Stimulated activated CD8-positive, alpha-beta memory T cell treated with anti-CD3 and anti-CD28 coated beads, Interleukin-12 subunit alpha, Interleukin-12 subunit beta, amount 100 ng/mL, for 24 hours (primary cell): Measurements from ENCODE around the gene DKK3.

Experiments used
- DNase-seq: peaks from one replicate; pipeline ENCODE4 v3.0.0-alpha.2; 2020; ENCODE audit errors: extremely low read depth

The DKK3 gene

GRCh38 chr11:12003815-12004214 is 4.6 kb downstream of the DKK3 start:
- no peak for DNase-seq

DNA sequence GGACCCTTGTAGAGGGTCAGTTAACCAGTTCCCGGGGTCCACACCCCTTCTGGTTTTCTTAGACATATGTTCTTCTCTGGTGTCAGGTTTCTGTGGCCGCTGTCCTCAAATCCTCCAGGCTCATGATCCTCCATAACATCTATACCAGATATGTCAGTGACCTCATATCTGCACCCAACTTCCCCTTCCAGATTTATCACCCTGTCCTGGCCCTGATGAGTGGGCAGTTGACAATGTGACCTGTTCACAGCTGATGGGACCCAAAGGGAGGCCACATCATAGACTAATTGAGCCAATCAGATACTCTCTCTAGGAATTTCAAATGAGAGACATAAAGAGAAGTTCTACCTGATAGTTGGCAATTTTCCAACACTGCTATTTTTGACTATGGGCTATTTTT is 5.1 kb downstream of the DKK3 start:
- DNase-seq, result no peak

DNA sequence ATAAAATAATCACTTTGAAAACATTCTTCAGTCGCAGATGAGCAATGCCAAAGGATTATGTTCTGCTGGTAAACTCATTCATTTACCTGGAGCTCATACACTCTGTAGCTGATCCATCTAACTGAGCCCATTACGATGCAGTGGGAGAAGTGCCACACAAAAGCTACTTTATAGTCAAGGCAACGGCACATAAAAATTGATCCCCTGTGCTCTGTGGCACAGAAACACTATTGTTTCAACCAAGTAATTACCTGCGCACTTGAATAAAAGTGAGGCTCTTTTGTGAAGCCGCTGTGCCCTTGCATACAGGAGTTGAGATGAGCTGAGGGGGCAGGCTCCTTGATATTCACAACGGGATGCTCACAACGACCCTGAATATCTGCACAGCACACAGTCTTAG is 7.2 kb downstream of the DKK3 start:
- no peak for DNase-seq

- no peak for DNase-seq
Observed at GRCh38 chr11:11998091-11998781, 10.2 kb downstream of the DKK3 start.

GRCh38 chr11:11997049-11997322 is 11.4 kb downstream of the DKK3 start:
- DNase-seq, result no peak

DNA sequence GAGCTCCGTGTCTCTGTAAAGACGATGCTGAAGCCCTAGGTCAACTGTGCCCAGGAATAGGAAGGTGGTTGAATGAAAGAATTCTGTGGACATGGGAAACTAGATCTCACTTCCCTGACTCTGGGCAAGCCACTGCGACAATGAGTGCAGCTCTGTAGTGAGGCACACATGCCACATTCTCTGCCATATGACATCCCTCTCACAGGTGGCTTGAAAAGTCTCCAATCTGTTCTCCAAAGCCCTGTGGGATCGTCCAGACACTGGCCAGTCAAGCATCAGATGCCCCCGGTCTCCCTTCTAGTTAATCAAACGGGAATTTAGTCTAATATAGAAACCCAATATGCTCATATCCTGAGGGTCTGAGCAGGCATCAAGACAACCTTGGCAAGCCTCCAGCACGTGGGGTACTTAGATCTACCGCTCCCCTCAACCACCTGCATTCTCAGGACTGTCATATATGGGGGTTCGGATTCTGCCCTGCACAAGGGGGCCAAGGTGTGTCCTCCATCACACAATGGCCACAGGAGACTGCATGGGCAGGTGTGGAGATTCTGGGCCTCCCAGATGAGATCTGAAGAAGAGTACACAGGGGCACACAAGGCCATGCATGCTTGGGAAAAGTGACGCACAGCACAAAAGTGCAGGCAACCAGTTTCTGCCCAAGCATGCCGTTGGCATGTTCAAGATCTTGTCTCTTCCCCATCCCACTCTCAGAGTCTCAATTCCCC is 11.9 kb downstream of the DKK3 start:
- no peak for DNase-seq

- no peak for DNase-seq
Observed at GRCh38 chr11:11995601-11996000, 12.8 kb downstream of the DKK3 start.

DNA sequence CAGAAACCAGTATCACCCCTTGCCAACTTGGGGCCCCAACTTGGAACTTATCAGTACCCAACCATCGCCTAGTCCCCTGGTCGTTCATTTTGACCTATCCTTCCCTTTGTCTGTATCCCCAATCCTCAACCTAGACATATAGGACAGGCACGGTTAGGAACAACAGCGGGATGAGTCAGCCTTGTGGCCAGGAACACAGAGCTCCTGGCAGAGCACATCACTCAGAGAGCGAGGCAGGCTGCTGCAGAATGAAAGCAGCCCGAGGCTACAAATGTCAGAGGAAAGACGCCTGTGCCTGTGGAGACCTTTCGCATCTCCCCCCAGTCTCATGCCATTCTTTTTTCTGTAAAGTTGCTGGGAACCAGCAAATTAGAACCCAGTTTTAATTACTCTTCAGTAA is 14.6 kb downstream of the DKK3 start:
- no peak for DNase-seq

- DNase-seq, result no peak
Observed at GRCh38 chr11:11992257-11993212, 15.9 kb downstream of the DKK3 start.

DNA sequence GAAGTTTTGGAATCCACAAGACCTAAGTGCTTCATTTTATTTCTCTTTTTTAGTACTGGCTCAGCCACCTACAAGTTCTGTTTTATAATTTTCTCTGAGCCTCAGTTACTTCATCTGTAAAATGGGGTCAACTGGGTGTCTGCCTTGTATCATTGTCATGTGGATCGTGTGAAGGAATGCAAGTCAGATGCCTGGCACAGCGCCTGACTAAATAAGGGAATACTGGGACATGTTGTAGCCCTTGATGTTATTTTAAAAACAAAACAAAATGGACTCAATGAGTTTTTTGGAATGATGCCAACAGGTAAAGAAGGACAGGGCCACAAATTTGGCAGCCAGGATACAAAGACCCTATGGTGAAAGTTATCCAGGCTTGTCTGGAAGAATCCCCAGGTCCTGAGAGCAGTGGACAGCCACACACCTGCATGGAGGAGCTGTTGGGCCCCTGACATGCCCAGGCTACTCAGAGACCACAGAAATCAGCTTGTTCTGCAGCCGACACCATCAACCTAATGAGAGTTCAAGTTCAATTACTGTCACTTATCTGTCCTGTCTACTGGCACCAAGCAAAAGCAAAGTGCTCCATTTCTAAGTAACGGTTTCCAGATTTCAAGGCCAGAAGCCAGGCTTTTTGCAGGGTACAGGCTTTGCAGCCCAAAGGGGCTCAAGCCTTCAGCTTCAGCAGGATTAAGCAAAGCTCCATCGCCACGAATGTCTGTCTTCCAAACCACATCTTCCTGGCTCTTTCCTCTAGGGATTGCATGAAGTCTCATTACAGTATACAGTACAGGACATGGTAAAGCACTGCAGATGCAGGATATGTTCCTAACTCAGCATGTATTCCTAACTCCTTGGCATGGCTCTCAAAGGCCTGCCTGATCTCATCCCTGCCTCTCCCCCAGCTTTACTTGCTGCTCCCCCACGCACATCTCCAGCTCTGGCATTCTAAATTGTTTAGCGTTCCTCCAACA is 18.4 kb downstream of the DKK3 start:
- no peak for DNase-seq

GRCh38 chr11:11988681-11989261 is 19.7 kb downstream of the DKK3 start:
- no peak for DNase-seq

GRCh38 chr11:11988099-11988651 is 20.3 kb downstream of the DKK3 start:
- no peak for DNase-seq

- DNase-seq, result no peak
Observed at GRCh38 chr11:11987503-11988022, 20.9 kb downstream of the DKK3 start.

GRCh38 chr11:11985954-11986949 is 22.2 kb downstream of the DKK3 start:
- no peak for DNase-seq

GRCh38 chr11:11985016-11985715 is 23.3 kb downstream of the DKK3 start:
- DNase-seq, result no peak

- DNase-seq, result no peak
Observed at GRCh38 chr11:11984563-11984962, 23.9 kb downstream of the DKK3 start.

- DNase-seq, result no peak
Observed at GRCh38 chr11:11983427-11983826, 25.0 kb downstream of the DKK3 start.

DNA sequence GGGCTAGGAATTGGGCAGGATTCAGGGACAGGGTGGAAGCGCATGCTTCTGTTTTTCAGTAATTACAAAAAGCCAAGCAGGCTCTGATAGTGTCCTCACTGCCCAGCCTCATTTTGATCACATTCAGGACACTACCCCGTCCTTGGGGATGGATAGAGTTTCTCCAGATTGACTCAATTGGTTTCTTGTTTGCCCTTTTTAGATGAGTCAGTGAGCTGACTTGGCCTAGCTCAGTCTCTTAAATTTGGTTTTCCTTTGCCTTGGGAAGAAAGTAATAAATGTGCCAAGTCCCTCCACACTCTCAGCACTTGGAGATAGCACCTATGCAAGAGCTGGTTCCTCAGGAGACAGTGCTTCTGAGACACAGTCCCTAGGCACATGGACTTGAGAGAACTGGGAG is 25.5 kb downstream of the DKK3 start:
- no peak for DNase-seq

DNA sequence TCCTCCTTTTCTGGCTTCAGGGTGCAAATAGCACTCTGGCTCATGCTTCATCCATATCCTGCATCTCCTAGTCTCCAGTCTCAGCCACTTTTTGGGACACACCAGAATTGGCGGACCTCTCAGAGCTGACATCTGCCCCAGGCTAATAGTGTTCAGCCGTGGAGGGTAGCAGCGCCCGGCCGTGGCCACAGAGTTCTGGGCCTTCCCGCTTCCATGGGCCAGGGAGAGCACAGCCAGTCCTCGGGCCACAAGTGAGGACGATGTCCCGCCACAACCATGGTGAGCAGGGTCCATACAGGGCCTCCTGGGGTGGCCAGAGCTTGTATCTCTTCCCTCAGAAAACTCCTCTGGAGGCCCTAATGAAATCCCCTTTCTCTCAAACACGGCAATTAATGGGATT is 26.0 kb downstream of the DKK3 start:
- DNase-seq, result no peak
